ENCODE measurements around the gene SEC24A. TPM values are rescaled to one million over a fixed set of nuclear protein-coding genes. Genes with fewer than 3 reads are reported as not detected.
"Not testable (repeated sequence)": the region's sequence is repeated elsewhere in the genome, so short reads cannot be mapped to it uniquely, and the experiment has no call there.

The SEC24A gene
- total RNA-seq (10 to 100 TPM; 14.9 to 38.2 TPM), polyA plus RNA-seq (ENCODE audit: insufficient read length in 2 of 2) (10 to 100 TPM; 16.4 to 22.9 TPM)
- long read RNA-seq, donor 1, full-length matches to known transcripts: 1 of 1 reads
- long read RNA-seq, donor 1, partial matches to known transcripts: 0 of 1 reads
- long read RNA-seq, donor 1, other reads (novel, unspliced or antisense): 0 of 1 reads
- long read RNA-seq, donor 2, full-length matches to known transcripts: 2 of 2 reads
- long read RNA-seq, donor 2, partial matches to known transcripts: 0 of 2 reads
- long read RNA-seq, donor 2, other reads (novel, unspliced or antisense): 0 of 2 reads
- long read RNA-seq, donor 3: 0 reads
- long read RNA-seq, donor 4: 0 reads

DNA sequence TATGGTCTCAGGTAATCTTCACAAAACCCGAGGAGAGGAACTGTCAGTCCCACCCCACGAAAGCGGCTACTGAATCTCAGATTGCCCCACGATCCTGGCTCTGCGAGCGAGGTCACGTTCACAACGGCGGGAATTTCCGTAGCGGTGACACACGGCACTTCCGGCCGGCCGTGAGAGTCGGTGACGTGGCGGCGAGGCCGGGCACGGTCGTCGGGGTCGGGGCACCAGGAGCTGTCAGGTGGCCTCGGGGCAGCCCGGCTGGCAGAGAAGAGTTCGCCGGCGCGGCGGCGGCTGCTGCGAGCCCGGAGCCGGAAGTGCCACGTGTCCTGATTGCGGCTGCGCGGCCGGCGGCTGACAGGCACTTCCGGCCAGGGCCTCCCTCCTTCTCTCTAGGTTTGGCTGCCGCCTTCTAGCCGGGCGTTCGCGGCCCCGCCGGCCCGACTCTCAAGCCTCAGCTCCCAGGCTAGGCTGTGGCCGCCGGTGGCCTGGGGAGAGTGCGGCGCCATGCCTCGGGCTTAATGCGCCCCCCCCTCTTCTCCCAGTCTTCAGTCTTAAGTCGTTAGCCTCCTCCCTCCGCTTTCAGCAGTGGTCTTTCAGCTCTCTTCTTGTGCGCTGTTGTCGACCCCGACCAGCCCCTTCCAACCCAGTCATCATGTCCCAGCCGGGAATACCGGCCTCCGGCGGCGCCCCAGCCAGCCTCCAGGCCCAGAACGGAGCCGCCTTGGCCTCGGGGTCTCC is at the start of gene SEC24A:
Gene SEC24A (plus strand): TSS at position 361 of the 738 bp plus-strand sequence. CDS start 292 bp downstream, at position 653.
- Histone ChIP-seq H3K27me3 (ENCODE audit: control insufficient read depth, insufficient read depth, low read length) (no peaks in the 10 kb centered on the region), H3K9me3 (ENCODE audit: control insufficient read depth, insufficient read depth, low read length) (no peaks in the 10 kb centered on the region), H3K36me3 (ENCODE audit: control insufficient read depth, insufficient read depth, low read length) (peaks cover 3% of the 10 kb centered on the region), H3K4me1 (ENCODE audit: control insufficient read depth, insufficient read depth, low read length) (peaks cover 2% of the 10 kb centered on the region), H3K4me3 (ENCODE audit: low read depth, low read length) (peak within 1 kb of the TSS; percentile 88), H3K27ac (ENCODE audit: low read depth, low read length) (peak within 1 kb of the TSS; percentile 96)
- WGBS (ENCODE audit: insufficient coverage): under 1% methylated on average over 69 of the region's 69 CpGs
- DNase-seq (ENCODE audit: low read depth in 4 of 6, low spot score in 6 of 6): peak; percentile 52 to 93 (median 69)

DNA sequence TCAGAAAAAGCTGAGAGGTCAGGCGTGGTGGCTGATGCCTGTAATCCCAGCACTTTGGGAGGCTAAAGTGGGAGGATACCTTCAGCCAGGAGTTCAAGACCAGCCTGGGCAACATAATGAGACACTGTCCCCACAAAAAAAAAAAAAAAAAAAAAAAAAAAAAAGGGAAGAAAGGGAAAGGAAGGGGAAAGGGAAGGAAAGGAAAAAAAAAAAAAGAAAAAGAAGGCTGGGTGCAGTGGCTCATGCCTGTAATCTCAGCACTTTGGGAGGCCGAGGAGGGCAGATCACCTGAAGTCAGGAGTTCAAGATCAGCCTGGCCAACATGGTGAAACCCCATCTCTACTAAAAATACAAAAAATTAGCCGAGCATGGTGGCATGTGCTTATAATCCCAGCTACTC is 48.8 kb upstream of the SEC24A start:
- H3K27me3 ChIP-seq (ENCODE audit: control insufficient read depth, insufficient read depth, low read length); H3K36me3 ChIP-seq (ENCODE audit: control insufficient read depth, insufficient read depth, low read length); DNase-seq (ENCODE audit: low read depth in 4 of 6, low spot score in 6 of 6); H3K4me3 ChIP-seq (ENCODE audit: low read depth, low read length); H3K9me3 ChIP-seq (ENCODE audit: control insufficient read depth, insufficient read depth, low read length); H3K27ac ChIP-seq (ENCODE audit: low read depth, low read length); H3K4me1 ChIP-seq (ENCODE audit: control insufficient read depth, insufficient read depth, low read length): not testable (repeated sequence)
- WGBS (ENCODE audit: insufficient coverage): no CpG with 5 or more reads among the region's 3 CpGs

DNA sequence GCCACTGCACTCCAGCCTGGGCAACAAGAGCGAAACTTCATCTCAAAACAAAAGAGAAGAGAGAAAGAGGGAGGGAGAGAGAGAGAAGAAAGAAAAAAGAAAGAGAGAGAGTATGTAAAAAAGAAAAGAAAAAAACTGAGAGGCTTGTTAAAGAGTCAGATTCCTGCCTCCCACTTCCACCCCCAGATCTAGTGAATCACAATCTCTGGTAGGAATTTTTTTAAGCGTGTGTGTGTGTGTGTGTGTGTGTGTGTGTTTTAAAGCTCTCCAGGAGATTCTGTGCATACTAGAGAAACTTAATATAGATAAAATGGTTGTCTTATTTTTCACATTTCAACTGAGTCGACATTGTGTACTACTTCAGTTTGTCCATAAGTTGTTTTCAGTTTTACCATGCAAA is 48.0 kb upstream of the SEC24A start:
- no peak overlapping the region for H3K27ac ChIP-seq (ENCODE audit: low read depth, low read length)
- DNase-seq (ENCODE audit: low read depth in 4 of 6, low spot score in 6 of 6): no peak
- no CpG with 5 or more reads among the region's 3 CpGs for WGBS (ENCODE audit: insufficient coverage)

DNA sequence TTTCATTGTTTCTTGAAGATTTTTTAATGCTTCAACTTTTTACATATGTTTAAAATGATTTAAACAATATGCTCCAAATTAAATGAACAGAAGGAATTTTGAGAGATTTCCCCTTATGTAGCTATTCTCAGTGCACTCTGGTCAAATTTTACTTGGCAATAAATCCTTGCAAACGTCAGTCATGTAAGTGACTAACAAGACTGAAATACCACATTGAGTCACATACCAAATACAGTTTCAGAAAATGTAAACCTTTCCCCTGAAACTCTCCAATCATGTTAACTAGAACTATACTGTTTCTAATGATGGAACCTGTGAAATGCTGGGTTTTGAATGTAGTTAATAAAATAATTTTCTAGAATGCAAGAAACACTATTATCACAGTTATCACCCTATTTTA is 45.5 kb upstream of the SEC24A start:
- 40% methylated on average over 1 of the region's 1 CpG for WGBS (ENCODE audit: insufficient coverage)
- H3K27me3 ChIP-seq (ENCODE audit: control insufficient read depth, insufficient read depth, low read length): no peaks in the 10 kb centered on the region
- H3K27ac ChIP-seq (ENCODE audit: low read depth, low read length): no peak overlapping the region
- no peaks in the 10 kb centered on the region for H3K9me3 ChIP-seq (ENCODE audit: control insufficient read depth, insufficient read depth, low read length)
- no peak overlapping the region for H3K4me3 ChIP-seq (ENCODE audit: low read depth, low read length)
- H3K36me3 ChIP-seq (ENCODE audit: control insufficient read depth, insufficient read depth, low read length): peaks cover 5% of the 10 kb centered on the region
- no peaks in the 10 kb centered on the region for H3K4me1 ChIP-seq (ENCODE audit: control insufficient read depth, insufficient read depth, low read length)
- no peak for DNase-seq (ENCODE audit: low read depth in 4 of 6, low spot score in 6 of 6)

More for the DNA sequence above, 48.0 kb upstream of the SEC24A start:
- Histone ChIP-seq H3K9me3 (ENCODE audit: control insufficient read depth, insufficient read depth, low read length) (no peaks in the 10 kb centered on the region), H3K4me3 (ENCODE audit: low read depth, low read length) (no peak overlapping the region), H3K36me3 (ENCODE audit: control insufficient read depth, insufficient read depth, low read length) (peaks cover 3% of the 10 kb centered on the region), H3K27me3 (ENCODE audit: control insufficient read depth, insufficient read depth, low read length) (no peaks in the 10 kb centered on the region), H3K4me1 (ENCODE audit: control insufficient read depth, insufficient read depth, low read length) (no peaks in the 10 kb centered on the region)

- no CpG with 5 or more reads among the region's 1 CpG for WGBS (ENCODE audit: insufficient coverage)
- Histone ChIP-seq H3K4me1 (ENCODE audit: control insufficient read depth, insufficient read depth, low read length) (no peaks in the 10 kb centered on the region), H3K27me3 (ENCODE audit: control insufficient read depth, insufficient read depth, low read length) (no peaks in the 10 kb centered on the region), H3K36me3 (ENCODE audit: control insufficient read depth, insufficient read depth, low read length) (peaks cover 11% of the 10 kb centered on the region), H3K27ac (ENCODE audit: low read depth, low read length) (no peak overlapping the region), H3K4me3 (ENCODE audit: low read depth, low read length) (no peak overlapping the region), H3K9me3 (ENCODE audit: control insufficient read depth, insufficient read depth, low read length) (no peaks in the 10 kb centered on the region)
- no peak for DNase-seq (ENCODE audit: low read depth in 4 of 6, low spot score in 6 of 6)
Measured at GRCh38 chr5:134604908-134605307, 43.7 kb upstream of the SEC24A start.

DNA sequence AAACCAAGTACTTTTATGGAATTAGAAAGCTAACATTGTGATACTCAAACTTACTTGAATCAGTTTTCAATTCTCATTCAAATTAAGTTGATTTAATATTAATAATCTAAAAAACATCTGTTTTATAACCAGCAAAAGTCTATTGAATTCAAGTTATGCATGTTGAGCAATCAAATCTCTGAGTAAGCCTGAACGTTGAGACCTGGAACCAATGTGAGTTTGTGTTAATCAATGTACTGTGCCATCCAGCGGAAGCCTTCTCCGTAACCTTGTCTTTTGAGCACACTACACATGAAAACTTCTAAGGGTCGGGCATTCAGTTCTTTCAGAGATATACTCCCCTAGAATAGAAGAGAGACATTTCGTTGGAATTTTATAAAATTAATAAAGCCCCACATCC is 41.9 kb upstream of the SEC24A start:
- Histone ChIP-seq H3K36me3 (ENCODE audit: control insufficient read depth, insufficient read depth, low read length) (peaks cover 23% of the 10 kb centered on the region), H3K4me1 (ENCODE audit: control insufficient read depth, insufficient read depth, low read length) (no peaks in the 10 kb centered on the region), H3K4me3 (ENCODE audit: low read depth, low read length) (no peak overlapping the region), H3K27me3 (ENCODE audit: control insufficient read depth, insufficient read depth, low read length) (no peaks in the 10 kb centered on the region), H3K9me3 (ENCODE audit: control insufficient read depth, insufficient read depth, low read length) (no peaks in the 10 kb centered on the region), H3K27ac (ENCODE audit: low read depth, low read length) (no peak overlapping the region)
- DNase-seq (ENCODE audit: low read depth in 4 of 6, low spot score in 6 of 6): no peak
- WGBS (ENCODE audit: insufficient coverage): no CpG with 5 or more reads among the region's 5 CpGs

DNA sequence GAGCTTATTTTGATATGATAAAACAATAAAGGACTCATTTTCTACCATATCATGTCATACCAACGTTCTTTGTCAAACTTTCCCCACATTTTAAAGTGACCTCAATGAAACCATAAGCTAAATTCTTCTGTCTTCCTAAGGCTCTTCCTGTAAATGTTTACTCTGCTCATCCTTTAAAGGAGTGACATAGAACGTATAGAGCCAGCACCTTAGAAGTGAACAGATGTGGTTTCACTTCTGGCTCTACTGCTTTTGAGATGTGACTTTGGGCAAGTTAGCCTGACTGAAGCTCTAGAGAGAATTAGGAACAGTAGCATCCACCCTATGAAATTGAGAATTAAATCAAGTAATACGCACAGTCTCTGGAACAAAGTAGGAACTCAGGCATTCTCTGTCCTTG is 40.0 kb upstream of the SEC24A start:
- no peak for DNase-seq (ENCODE audit: low read depth in 4 of 6, low spot score in 6 of 6)
- Histone ChIP-seq H3K4me1 (ENCODE audit: control insufficient read depth, insufficient read depth, low read length) (no peaks in the 10 kb centered on the region), H3K9me3 (ENCODE audit: control insufficient read depth, insufficient read depth, low read length) (no peaks in the 10 kb centered on the region), H3K27me3 (ENCODE audit: control insufficient read depth, insufficient read depth, low read length) (no peaks in the 10 kb centered on the region), H3K27ac (ENCODE audit: low read depth, low read length) (no peak overlapping the region), H3K36me3 (ENCODE audit: control insufficient read depth, insufficient read depth, low read length) (peaks cover 24% of the 10 kb centered on the region), H3K4me3 (ENCODE audit: low read depth, low read length) (no peak overlapping the region)
- WGBS (ENCODE audit: insufficient coverage): 90% methylated on average over 2 of the region's 3 CpGs

GRCh38 chr5:134609232-134609851 is 39.2 kb upstream of the SEC24A start:
- Histone ChIP-seq H3K27me3 (ENCODE audit: control insufficient read depth, insufficient read depth, low read length) (no peaks in the 10 kb centered on the region), H3K27ac (ENCODE audit: low read depth, low read length) (no peak overlapping the region), H3K4me1 (ENCODE audit: control insufficient read depth, insufficient read depth, low read length) (no peaks in the 10 kb centered on the region), H3K4me3 (ENCODE audit: low read depth, low read length) (no peak overlapping the region), H3K9me3 (ENCODE audit: control insufficient read depth, insufficient read depth, low read length) (no peaks in the 10 kb centered on the region), H3K36me3 (ENCODE audit: control insufficient read depth, insufficient read depth, low read length) (peaks cover 24% of the 10 kb centered on the region)
- no CpG with 5 or more reads among the region's 3 CpGs for WGBS (ENCODE audit: insufficient coverage)
- DNase-seq (ENCODE audit: low read depth in 4 of 6, low spot score in 6 of 6): no peak

DNA sequence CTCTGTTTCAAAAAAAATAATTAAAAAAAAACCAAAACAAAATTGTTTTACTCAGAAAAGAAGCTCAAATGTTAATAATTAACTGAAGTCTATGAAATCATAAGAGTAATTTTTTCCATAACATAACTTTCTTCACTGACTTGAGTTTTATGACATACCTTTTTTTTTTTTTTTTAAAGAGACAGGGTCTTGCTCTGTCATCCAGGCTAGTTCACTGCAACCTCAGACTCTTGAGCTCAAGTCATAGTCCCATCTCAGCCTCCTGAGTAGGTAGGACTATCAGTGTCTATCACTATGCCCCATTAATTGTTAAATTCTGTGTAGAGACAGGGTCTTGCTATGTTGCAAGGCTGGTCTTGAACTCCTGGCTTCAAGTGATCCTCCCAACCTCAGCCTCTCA is 37.9 kb upstream of the SEC24A start:
- Histone ChIP-seq H3K9me3 (ENCODE audit: control insufficient read depth, insufficient read depth, low read length) (no peaks in the 10 kb centered on the region), H3K4me3 (ENCODE audit: low read depth, low read length) (no peak overlapping the region), H3K4me1 (ENCODE audit: control insufficient read depth, insufficient read depth, low read length) (no peaks in the 10 kb centered on the region), H3K36me3 (ENCODE audit: control insufficient read depth, insufficient read depth, low read length) (peaks cover 33% of the 10 kb centered on the region), H3K27ac (ENCODE audit: low read depth, low read length) (no peak overlapping the region), H3K27me3 (ENCODE audit: control insufficient read depth, insufficient read depth, low read length) (no peaks in the 10 kb centered on the region)
- no peak for DNase-seq (ENCODE audit: low read depth in 4 of 6, low spot score in 6 of 6)
